Measurements from ENCODE around the gene ZFHX3. TPM values are rescaled to one million over a fixed set of nuclear protein-coding genes. Genes with fewer than 3 reads are reported as not detected.

ZFHX3 gene
- total and polyA plus RNA-seq, 2 donors (not counting 3 experiments of a cell fraction or from before 2014, with no cell fraction given), result 3.7 to 18.8 TPM

DNA sequence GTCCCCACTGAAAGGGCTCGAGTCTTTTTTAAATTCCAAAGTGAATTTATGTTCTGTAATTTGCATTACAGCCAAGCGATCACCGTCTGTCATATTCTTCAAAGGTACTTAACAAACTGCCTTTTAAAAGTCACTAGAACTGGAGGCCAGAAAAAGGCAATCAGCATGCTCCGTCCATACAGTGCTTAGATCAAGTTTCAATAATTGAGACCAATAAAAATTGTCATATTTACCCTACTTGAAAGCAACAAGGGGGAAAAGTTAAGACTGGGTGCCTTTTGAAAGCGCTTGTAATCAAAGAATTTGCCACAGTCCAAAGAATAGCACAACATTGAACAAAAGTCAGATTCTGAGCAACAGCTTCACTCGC lies 9.0 kb upstream of the ZFHX3 start:
- ChIA-PET CTCF (interaction anchor here (1.0 to 8.0 kb wide), 6 partner anchors 11 to 815 kb away, joined by 3 to 55 read pairs (median 4); no protein-coding TSS in a partner anchor), POLR2A (interaction anchor here (0.5 kb wide), 1 partner anchor 138 kb away, joined by 3 read pairs; no protein-coding TSS in a partner anchor)
- intact Hi-C loops (cut with micrococcal nuclease) (loop anchor here (1.0 to 10.0 kb wide), 4 partner anchors 139 to 762 kb away; no protein-coding TSS in a partner anchor), dilution Hi-C loops (cut with MboI; ENCODE audit: extremely low pct_ligation_motif_present, low sequenced_read_pairs) (no loop called here)
- H3K79me2 ChIP-seq (ENCODE audit: control insufficient read depth, insufficient read depth, low read length), result peaks cover 63% of the 10 kb centered on the region
- no peaks in the 10 kb centered on the region for H4K20me1 ChIP-seq (replicated peaks; ENCODE audit: control insufficient read depth, extremely low read depth, insufficient read depth, low read length)
- FAIRE-seq (no peak), DNase-seq (ENCODE audit: low read depth, low spot score) (no peak)
- peak overlapping the region; percentile 86 for H3K27ac ChIP-seq (ENCODE audit: insufficient read depth, low read depth, low read length)
- no peaks in the 10 kb centered on the region for H3K9me1 ChIP-seq (replicated peaks; ENCODE audit: control insufficient read depth, extremely low read depth, insufficient read depth, low read length)
- peak overlapping the region; percentile 49 to 88 (median 61) for H3K4me3 ChIP-seq (replicated peaks in 1 of 3; ENCODE audit: insufficient read depth in 1 of 3, low read depth in 1 of 3, low read length in 3 of 3)
- H3K4me2 ChIP-seq (ENCODE audit: insufficient read depth, low read length), result peak overlapping the region; percentile 98
- H3K4me1 ChIP-seq (ENCODE audit: control insufficient read depth, extremely low read depth, insufficient read depth, low read length), result peaks cover 71% of the 10 kb centered on the region
- BruUV-seq (replicated peaks), result TSS peak; percentile 42
- H3K36me3 ChIP-seq (ENCODE audit: control insufficient read depth in 2 of 2, extremely low read depth in 1 of 2, insufficient read depth in 2 of 2, low read length in 2 of 2), result no peaks in the 10 kb centered on the region
- H2AFZ ChIP-seq (ENCODE audit: low read depth, low read length), result no peak overlapping the region
- H3K9me3 ChIP-seq (replicated peaks; ENCODE audit: control insufficient read depth, insufficient read depth, low read length), result no peaks in the 10 kb centered on the region
- H3K9ac ChIP-seq (replicated peaks; ENCODE audit: extremely low read depth, insufficient read depth, low read length), result peak overlapping the region; percentile 93
- H3K27me3 ChIP-seq (ENCODE audit: control insufficient read depth in 2 of 2, insufficient read depth in 2 of 2, low read length in 2 of 2), result no peaks in the 10 kb centered on the region
- TF ChIP-seq GATA2 (IDR thresholded peaks at IDR 0.05; ENCODE audit: insufficient read depth, insufficient read length, low read depth, low read length) (no peak), MYC (IDR thresholded peaks at IDR 0.05; ENCODE audit: low read depth, low read length) (no peak), POLR2AphosphoS5 (IDR thresholded peaks at IDR 0.05; ENCODE audit: insufficient read depth, low read depth, low read length) (no peak)

DNA sequence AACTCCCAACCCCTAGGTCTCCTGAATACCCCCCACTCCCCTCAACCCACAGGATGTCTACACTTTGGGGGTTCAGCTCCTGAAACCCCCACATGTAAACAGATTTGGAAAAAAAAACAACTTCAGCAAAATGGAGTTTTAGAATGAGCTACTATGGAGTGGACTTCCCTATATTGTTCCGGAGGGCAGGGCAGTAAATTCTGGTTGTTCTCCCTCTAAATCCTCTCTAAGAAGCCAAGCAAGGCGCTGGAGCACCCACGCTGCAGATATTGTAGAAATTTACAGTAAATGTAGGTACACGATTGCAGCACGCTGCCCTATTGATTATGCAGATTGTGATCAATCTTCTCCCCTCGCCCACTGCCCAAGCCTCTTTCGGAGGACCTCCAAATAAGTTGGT lies 8.5 kb upstream of the ZFHX3 start:
- ChIA-PET CTCF (interaction anchor here (1.0 to 8.0 kb wide), 6 partner anchors 12 to 815 kb away, joined by 3 to 55 read pairs (median 4); no protein-coding TSS in a partner anchor), POLR2A (interaction anchor here (0.5 kb wide), 1 partner anchor 138 kb away, joined by 3 read pairs; no protein-coding TSS in a partner anchor)
- Histone ChIP-seq H3K4me2 (ENCODE audit: insufficient read depth, low read length) (peak overlapping the region; percentile 98), H3K27ac (ENCODE audit: insufficient read depth, low read depth, low read length) (peak overlapping the region; percentile 86), H2AFZ (ENCODE audit: low read depth, low read length) (no peak overlapping the region), H3K36me3 (ENCODE audit: control insufficient read depth in 2 of 2, extremely low read depth in 1 of 2, insufficient read depth in 2 of 2, low read length in 2 of 2) (no peaks in the 10 kb centered on the region), H3K9me3 (replicated peaks; ENCODE audit: control insufficient read depth, insufficient read depth, low read length) (no peaks in the 10 kb centered on the region), H4K20me1 (replicated peaks; ENCODE audit: control insufficient read depth, extremely low read depth, insufficient read depth, low read length) (no peaks in the 10 kb centered on the region), H3K9me1 (replicated peaks; ENCODE audit: control insufficient read depth, extremely low read depth, insufficient read depth, low read length) (no peaks in the 10 kb centered on the region), H3K9ac (replicated peaks; ENCODE audit: extremely low read depth, insufficient read depth, low read length) (peak overlapping the region; percentile 93), H3K79me2 (ENCODE audit: control insufficient read depth, insufficient read depth, low read length) (peaks cover 67% of the 10 kb centered on the region), H3K27me3 (ENCODE audit: control insufficient read depth in 2 of 2, insufficient read depth in 2 of 2, low read length in 2 of 2) (no peaks in the 10 kb centered on the region), H3K4me1 (ENCODE audit: control insufficient read depth, extremely low read depth, insufficient read depth, low read length) (peaks cover 72% of the 10 kb centered on the region), H3K4me3 (replicated peaks in 1 of 3; ENCODE audit: insufficient read depth in 1 of 3, low read depth in 1 of 3, low read length in 3 of 3) (peak overlapping the region; percentile 49 to 88 (median 61))
- no peak for DNase-seq (ENCODE audit: low read depth, low spot score)
- no peak for FAIRE-seq
- TF ChIP-seq POLR2AphosphoS5 (IDR thresholded peaks at IDR 0.05; ENCODE audit: insufficient read depth, low read depth, low read length) (no peak), GATA2 (IDR thresholded peaks at IDR 0.05; ENCODE audit: insufficient read depth, insufficient read length, low read depth, low read length) (no peak), POLR2A (IDR thresholded peaks at IDR 0.05; ENCODE audit: low read depth, low read length) (no peak), JUN (IDR thresholded peaks at IDR 0.05; ENCODE audit: borderline replicate concordance, insufficient read depth, insufficient read length, low read depth) (no peak), MYC (IDR thresholded peaks at IDR 0.05; ENCODE audit: low read depth, low read length) (no peak), FOS (IDR thresholded peaks at IDR 0.05; ENCODE audit: borderline replicate concordance, insufficient read depth, low read length) (no peak), EZH2 (IDR thresholded peaks at IDR 0.05; ENCODE audit: borderline replicate concordance, low read depth, low read length, severe bottlenecking) (no peak)
- TF ChIP-seq, protein P1, sequence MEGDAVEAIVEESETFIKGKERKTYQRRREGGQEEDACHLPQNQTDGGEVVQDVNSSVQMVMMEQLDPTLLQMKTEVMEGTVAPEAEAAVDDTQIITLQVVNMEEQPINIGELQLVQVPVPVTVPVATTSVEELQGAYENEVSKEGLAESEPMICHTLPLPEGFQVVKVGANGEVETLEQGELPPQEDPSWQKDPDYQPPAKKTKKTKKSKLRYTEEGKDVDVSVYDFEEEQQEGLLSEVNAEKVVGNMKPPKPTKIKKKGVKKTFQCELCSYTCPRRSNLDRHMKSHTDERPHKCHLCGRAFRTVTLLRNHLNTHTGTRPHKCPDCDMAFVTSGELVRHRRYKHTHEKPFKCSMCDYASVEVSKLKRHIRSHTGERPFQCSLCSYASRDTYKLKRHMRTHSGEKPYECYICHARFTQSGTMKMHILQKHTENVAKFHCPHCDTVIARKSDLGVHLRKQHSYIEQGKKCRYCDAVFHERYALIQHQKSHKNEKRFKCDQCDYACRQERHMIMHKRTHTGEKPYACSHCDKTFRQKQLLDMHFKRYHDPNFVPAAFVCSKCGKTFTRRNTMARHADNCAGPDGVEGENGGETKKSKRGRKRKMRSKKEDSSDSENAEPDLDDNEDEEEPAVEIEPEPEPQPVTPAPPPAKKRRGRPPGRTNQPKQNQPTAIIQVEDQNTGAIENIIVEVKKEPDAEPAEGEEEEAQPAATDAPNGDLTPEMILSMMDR (IDR thresholded peaks at IDR 0.05; ENCODE audit: extremely low read depth in 1 of 2, insufficient read depth in 1 of 2, low read depth in 1 of 2, low read length in 2 of 2), result no peak
- TF ChIP-seq, protein P2, sequence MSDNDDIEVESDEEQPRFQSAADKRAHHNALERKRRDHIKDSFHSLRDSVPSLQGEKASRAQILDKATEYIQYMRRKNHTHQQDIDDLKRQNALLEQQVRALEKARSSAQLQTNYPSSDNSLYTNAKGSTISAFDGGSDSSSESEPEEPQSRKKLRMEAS (IDR thresholded peaks at IDR 0.05; ENCODE audit: insufficient read depth, insufficient read length), result no peak
- dilution Hi-C loops (cut with MboI; ENCODE audit: extremely low pct_ligation_motif_present, low sequenced_read_pairs), result no loop called here
- BruUV-seq (replicated peaks), result no TSS peak
- intact Hi-C loops (cut with micrococcal nuclease), result loop anchor here (2.0 to 10.0 kb wide), 3 partner anchors 180 to 762 kb away; no protein-coding TSS in a partner anchor

All from endothelial cell of umbilical vein (primary cell).